Measurements from ENCODE around the gene SIX2. TPM values are rescaled to one million over a fixed set of nuclear protein-coding genes. Genes with fewer than 3 reads are reported as not detected.
A peak's percentile ranks its signal among the peaks of the same experiment; 100 is the strongest.

Gene SIX2
- total RNA-seq, 1 donor from 2014 or later, result 13.8 TPM

- no peaks in the 10 kb centered on the region for H3K9me3 Mint-ChIP-seq
- TF ChIP-seq, protein P1, sequence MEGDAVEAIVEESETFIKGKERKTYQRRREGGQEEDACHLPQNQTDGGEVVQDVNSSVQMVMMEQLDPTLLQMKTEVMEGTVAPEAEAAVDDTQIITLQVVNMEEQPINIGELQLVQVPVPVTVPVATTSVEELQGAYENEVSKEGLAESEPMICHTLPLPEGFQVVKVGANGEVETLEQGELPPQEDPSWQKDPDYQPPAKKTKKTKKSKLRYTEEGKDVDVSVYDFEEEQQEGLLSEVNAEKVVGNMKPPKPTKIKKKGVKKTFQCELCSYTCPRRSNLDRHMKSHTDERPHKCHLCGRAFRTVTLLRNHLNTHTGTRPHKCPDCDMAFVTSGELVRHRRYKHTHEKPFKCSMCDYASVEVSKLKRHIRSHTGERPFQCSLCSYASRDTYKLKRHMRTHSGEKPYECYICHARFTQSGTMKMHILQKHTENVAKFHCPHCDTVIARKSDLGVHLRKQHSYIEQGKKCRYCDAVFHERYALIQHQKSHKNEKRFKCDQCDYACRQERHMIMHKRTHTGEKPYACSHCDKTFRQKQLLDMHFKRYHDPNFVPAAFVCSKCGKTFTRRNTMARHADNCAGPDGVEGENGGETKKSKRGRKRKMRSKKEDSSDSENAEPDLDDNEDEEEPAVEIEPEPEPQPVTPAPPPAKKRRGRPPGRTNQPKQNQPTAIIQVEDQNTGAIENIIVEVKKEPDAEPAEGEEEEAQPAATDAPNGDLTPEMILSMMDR (conservative IDR thresholded peaks at IDR 0.05), result no peak
- peaks cover 64% of the 10 kb centered on the region for H3K27me3 Mint-ChIP-seq
- H3K4me1 Mint-ChIP-seq (ENCODE audit: unreplicated experiment), result peaks cover 5% of the 10 kb centered on the region
- no peak for DNase-seq (ENCODE audit: extremely low spot score, unreplicated experiment)
- no peak overlapping the region for H3K27ac Mint-ChIP-seq
- H3K36me3 Mint-ChIP-seq, result no peaks in the 10 kb centered on the region
- H3K4me3 Mint-ChIP-seq, result no peak overlapping the region
Measured at GRCh38 chr2:44969936-44970335, 39.3 kb downstream of the SIX2 start.

GRCh38 chr2:44967727-44968432 lies 41.4 kb downstream of the SIX2 start:
- no peak for DNase-seq (ENCODE audit: extremely low spot score, unreplicated experiment)
- no peaks in the 10 kb centered on the region for H3K36me3 Mint-ChIP-seq
- H3K27ac Mint-ChIP-seq, result no peak overlapping the region
- TF ChIP-seq, protein P1 (conservative IDR thresholded peaks at IDR 0.05), result no peak
- no peak overlapping the region for H3K4me3 Mint-ChIP-seq
- H3K4me1 Mint-ChIP-seq (ENCODE audit: unreplicated experiment), result no peaks in the 10 kb centered on the region
- peaks cover 67% of the 10 kb centered on the region for H3K27me3 Mint-ChIP-seq
- H3K9me3 Mint-ChIP-seq, result no peaks in the 10 kb centered on the region

DNA sequence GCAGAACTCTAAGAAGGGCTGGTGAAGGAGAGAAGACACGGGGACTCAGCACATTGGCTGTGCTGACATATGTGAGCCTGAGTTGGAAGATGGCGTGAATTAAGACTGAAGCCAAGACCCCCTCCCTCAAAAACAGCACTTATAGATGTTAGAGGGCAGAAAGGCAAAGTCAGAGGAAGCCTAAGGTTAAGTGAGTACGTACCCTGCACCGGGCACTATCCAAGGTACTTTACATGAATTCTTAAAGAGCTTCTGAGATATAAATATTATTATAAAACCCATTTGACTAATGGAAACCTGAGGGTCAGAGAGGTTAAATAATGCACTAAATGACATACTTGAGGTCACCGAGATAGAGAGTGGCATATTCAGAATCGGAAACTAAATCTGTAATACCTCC lies 42.2 kb downstream of the SIX2 start:
- Mint-ChIP-seq H3K27me3 (peaks cover 69% of the 10 kb centered on the region), H3K27ac (no peak overlapping the region), H3K36me3 (no peaks in the 10 kb centered on the region), H3K9me3 (no peaks in the 10 kb centered on the region), H3K4me3 (no peak overlapping the region), H3K4me1 (ENCODE audit: unreplicated experiment) (no peaks in the 10 kb centered on the region)
- TF ChIP-seq, protein P1 (conservative IDR thresholded peaks at IDR 0.05), result no peak
- DNase-seq (ENCODE audit: extremely low spot score, unreplicated experiment), result no peak

DNA sequence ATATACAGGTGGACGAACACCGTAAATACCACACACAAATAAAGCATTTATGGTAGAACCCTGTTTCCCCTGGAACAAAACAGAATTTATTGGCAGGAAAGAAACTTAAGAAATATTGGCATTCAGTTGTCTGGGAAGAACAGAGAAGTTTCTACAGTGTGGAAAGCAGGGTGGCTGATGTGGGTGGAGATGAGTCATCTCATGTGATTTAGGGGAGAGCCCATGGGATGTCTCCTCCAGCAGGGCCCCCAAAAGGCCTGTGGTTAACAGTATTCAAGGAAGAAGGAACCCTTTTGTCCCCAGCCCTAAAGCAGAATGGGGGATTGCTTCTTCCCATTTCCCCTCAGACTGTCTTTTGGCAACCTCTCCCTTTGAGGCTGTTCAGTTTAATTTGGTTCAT lies 43.6 kb downstream of the SIX2 start:
- TF ChIP-seq, protein P1 (conservative IDR thresholded peaks at IDR 0.05), result no peak
- no peak for DNase-seq (ENCODE audit: extremely low spot score, unreplicated experiment)
- Mint-ChIP-seq H3K9me3 (no peaks in the 10 kb centered on the region), H3K36me3 (no peaks in the 10 kb centered on the region), H3K4me1 (ENCODE audit: unreplicated experiment) (no peaks in the 10 kb centered on the region), H3K27me3 (peaks cover 72% of the 10 kb centered on the region), H3K4me3 (no peak overlapping the region), H3K27ac (no peak overlapping the region)

GRCh38 chr2:44964752-44965236 lies 44.5 kb downstream of the SIX2 start:
- Mint-ChIP-seq H3K27me3 (peaks cover 76% of the 10 kb centered on the region), H3K27ac (no peak overlapping the region), H3K9me3 (no peaks in the 10 kb centered on the region), H3K4me1 (ENCODE audit: unreplicated experiment) (no peaks in the 10 kb centered on the region), H3K36me3 (no peaks in the 10 kb centered on the region), H3K4me3 (no peak overlapping the region)
- DNase-seq (ENCODE audit: extremely low spot score, unreplicated experiment), result no peak
- TF ChIP-seq, protein P1 (conservative IDR thresholded peaks at IDR 0.05), result peak; percentile 64

Measured in type B pancreatic cell (in vitro differentiated cells).